CD14-positive monocyte (primary cell): ENCODE data around the gene RASL10B. TPM values are rescaled to one million over a fixed set of nuclear protein-coding genes. Genes with fewer than 3 reads are reported as not detected.
A peak's percentile ranks its signal among the peaks of the same experiment; 100 is the strongest.

Experiments used
- DNase-seq, 3 donors: peaks; one replicate each; pipeline ENCODE4 v3.0.0-alpha.2; 2011 to 2022
- H2AFZ ChIP-seq: 2 replicates; pipeline ENCODE4 v1.6.0; 2012; ENCODE audit warnings: mild to moderate bottlenecking, low read depth, low read length, inconsistent platforms; ENCODE audit not compliant: insufficient read depth, poor library complexity, severe bottlenecking
- H3K27ac ChIP-seq, 2 donors: 1 replicate in 1 of 2; 2 replicates in 1 of 2; pipeline ENCODE4 v1.5.1; 2012 to 2013; ENCODE audit warnings: low read length in 2 of 2, control low read depth in 1 of 2, inconsistent platforms in 1 of 2, low read depth in 1 of 2, mild to moderate bottlenecking in 1 of 2
- H3K27me3 ChIP-seq, 2 donors: one replicate each; pipeline versions ENCODE4 v1.6.0 to v1.6.1; 2011 to 2013; ENCODE audit warnings: low read length in 2 of 2; ENCODE audit not compliant: control insufficient read depth in 2 of 2, insufficient read depth in 2 of 2
- H3K36me3 ChIP-seq, 2 donors: replicated peaks in 1 of 2; 1 replicate in 1 of 2; 2 replicates in 1 of 2; pipeline versions ENCODE4 v1.5.1 to v1.6.1; 2012 to 2013; ENCODE audit warnings: low read length in 2 of 2, control low read depth in 1 of 2, inconsistent platforms in 1 of 2, mild to moderate bottlenecking in 1 of 2; ENCODE audit not compliant: insufficient read depth in 2 of 2, control insufficient read depth in 1 of 2
- H3K4me1 ChIP-seq, 2 donors: 1 replicate in 1 of 2; 2 replicates in 1 of 2; pipeline versions ENCODE4 v1.5.1 to v1.6.1; 2012 to 2013; ENCODE audit warnings: low read length in 2 of 2, control low read depth in 1 of 2, inconsistent platforms in 1 of 2, mild to moderate bottlenecking in 1 of 2, moderate library complexity in 1 of 2; ENCODE audit not compliant: insufficient read depth in 2 of 2, control insufficient read depth in 1 of 2
- H3K4me2 ChIP-seq: replicated peaks from 2 replicates; pipeline ENCODE3; 2012; ENCODE audit warnings: low read length, moderate library complexity, mild to moderate bottlenecking; ENCODE audit not compliant: poor library complexity, severe bottlenecking; ENCODE audit errors: extremely low read depth
- H3K4me3 ChIP-seq, 3 experiments: fragments of 200-600 bp in 1 of 3; sonication (generic) in 1 of 3; replicated peaks in 1 of 3; 1 replicate in 2 of 3; 2 replicates in 1 of 3; pipeline ENCODE4 v1.5.1; 2011 to 2013; ENCODE audit warnings: low read length in 3 of 3, mild to moderate bottlenecking in 3 of 3, control low read depth in 2 of 3, low read depth in 2 of 3, inconsistent platforms in 1 of 3, moderate library complexity in 1 of 3
- H3K79me2 ChIP-seq: 2 replicates; pipeline ENCODE4 v1.6.0; 2012; ENCODE audit warnings: mild to moderate bottlenecking, control low read depth, inconsistent platforms, low read length, moderate library complexity; ENCODE audit not compliant: insufficient read depth
- H3K9ac ChIP-seq: 2 replicates; pipeline ENCODE4 v1.6.0; 2017; ENCODE audit warnings: low read length, mild to moderate bottlenecking; ENCODE audit not compliant: insufficient read depth, poor library complexity, severe bottlenecking
- H3K9me3 ChIP-seq, 2 donors: replicated peaks in 1 of 2; 1 replicate in 1 of 2; 2 replicates in 1 of 2; pipeline versions ENCODE4 v1.5.1 to v1.6.1; 2012 to 2013; ENCODE audit warnings: low read length in 2 of 2, control low read depth in 1 of 2; ENCODE audit not compliant: control insufficient read depth in 1 of 2, insufficient read depth in 1 of 2
- H4K20me1 ChIP-seq: 2 replicates; pipeline ENCODE4 v1.6.0; 2012; ENCODE audit warnings: mild to moderate bottlenecking, low read length, control low read depth, moderate library complexity; ENCODE audit not compliant: insufficient read depth
- H3K27ac Mint-ChIP-seq, 7 donors: one replicate each; pipeline ENCODE4 v1.8.0; 2020; ENCODE audit warnings: mild to moderate bottlenecking in 7 of 7, mixed read lengths in 7 of 7, moderate library complexity in 6 of 7, inconsistent platforms in 2 of 7
- H3K27me3 Mint-ChIP-seq, 3 donors: one replicate each; pipeline ENCODE4 v1.8.0; 2021 to 2022; ENCODE audit warnings: low read depth in 3 of 3, mild to moderate bottlenecking in 3 of 3, mixed read lengths in 3 of 3, moderate library complexity in 3 of 3, inconsistent platforms in 1 of 3
- H3K36me3 Mint-ChIP-seq, 2 donors: one replicate each; pipeline ENCODE4 v1.8.0; 2020; ENCODE audit warnings: mixed read lengths in 2 of 2, inconsistent platforms in 1 of 2, mild to moderate bottlenecking in 1 of 2
- H3K4me1 Mint-ChIP-seq: one replicate; pipeline ENCODE4 v1.8.0; 2020; ENCODE audit warnings: mild to moderate bottlenecking, mixed read lengths
- H3K4me3 Mint-ChIP-seq, 2 donors: one replicate each; pipeline ENCODE4 v1.8.0; 2020; ENCODE audit warnings: mild to moderate bottlenecking in 2 of 2, mixed read lengths in 2 of 2, moderate library complexity in 1 of 2
- H3K9me3 Mint-ChIP-seq, 7 donors: one replicate each; pipeline ENCODE4 v1.8.0; 2020 to 2022; ENCODE audit warnings: mixed read lengths in 7 of 7, mild to moderate bottlenecking in 6 of 7, moderate library complexity in 6 of 7, inconsistent platforms in 2 of 7
- CTCF ChIP-seq: fragments of 200-600 bp; IDR thresholded peaks from one replicate; pipeline ENCODE4 v1.8.0; 2022; ENCODE audit warnings: antibody characterized with exemption, mild to moderate bottlenecking
- WGBS: methylation state at CpG from one replicate; pipeline ENCODE4 v1.1.5; 2013; ENCODE audit warnings: missing lambda C conversion rate; ENCODE audit not compliant: insufficient coverage; 5-methylcytosine and 5-hydroxymethylcytosine counted together
- intact Hi-C, 2 donors: fragments of 100-400 bp; cut with micrococcal nuclease; formaldehyde crosslinking; loops; one replicate each; pipeline versions ENCODE4 v1.15.0 to v1.15.1; 2023
- polyA plus RNA-seq, 3 donors: library from polyadenylated mRNA; depleted of rRNA in 1 of 3; unstranded in 2 of 3; stranded (reverse) in 1 of 3; fragments of 300-500 nt in 2 of 3; fragments of >200 nt in 1 of 3; fragmentation: Illumina TruSeq in 2 of 3; gene quantifications; 1 replicate in 2 of 3; 2 replicates in 1 of 3; pipeline ENCODE4 v1.2.3, GENCODE V29; 2012 to 2021

Gene RASL10B
- polyA plus RNA-seq, 3 donors, result not detected

GRCh38 chr17:35784895-35785294 is 53.5 kb downstream of the RASL10B start:
- TF ChIP-seq CTCF, result no peak
- H3K36me3 Mint-ChIP-seq, result no peaks in the 10 kb centered on the region
- no peaks in the 10 kb centered on the region for H3K4me1 Mint-ChIP-seq
- Histone ChIP-seq H3K9me3 (no peaks in the 10 kb centered on the region), H3K9ac (no peak overlapping the region), H3K4me1 (no peaks in the 10 kb centered on the region), H3K4me3 (no peak overlapping the region), H3K27me3 (peaks cover 2 to 8% of the 10 kb centered on the region in 2 donors), H3K27ac (no peak overlapping the region), H3K36me3 (no peaks in the 10 kb centered on the region), H3K4me2 (no peak overlapping the region), H3K79me2 (no peaks in the 10 kb centered on the region), H2AFZ (no peak overlapping the region), H4K20me1 (no peaks in the 10 kb centered on the region)
- peaks cover 10 to 32% (median 25%) of the 10 kb centered on the region in 3 donors for H3K27me3 Mint-ChIP-seq
- H3K9me3 Mint-ChIP-seq, result no peaks in the 10 kb centered on the region
- DNase-seq, result no peak
- H3K27ac Mint-ChIP-seq, result peak overlapping the region in 2 of 7 donors; percentile 22 to 52
- intact Hi-C loops, result no loop called here
- 100% methylated on average over 1 of the region's 2 CpGs for WGBS
- no peak overlapping the region for H3K4me3 Mint-ChIP-seq

- no peaks in the 10 kb centered on the region for H4K20me1 ChIP-seq
- Mint-ChIP-seq H3K36me3 (no peaks in the 10 kb centered on the region), H3K27me3 (peaks cover 15 to 26% (median 16%) of the 10 kb centered on the region in 3 donors), H3K4me3 (no peak overlapping the region), H3K4me1 (no peaks in the 10 kb centered on the region), H3K9me3 (no peaks in the 10 kb centered on the region), H3K27ac (no peak overlapping the region)
- no peaks in the 10 kb centered on the region for H3K79me2 ChIP-seq
- no peak overlapping the region for H3K4me3 ChIP-seq
- no peaks in the 10 kb centered on the region for H3K36me3 ChIP-seq
- TF ChIP-seq CTCF, result no peak
- H2AFZ ChIP-seq, result no peak overlapping the region
- no peak overlapping the region for H3K27ac ChIP-seq
- DNase-seq, result no peak
- H3K4me2 ChIP-seq, result no peak overlapping the region
- intact Hi-C loops, result no loop called here
- H3K9ac ChIP-seq, result no peak overlapping the region
- H3K4me1 ChIP-seq, result no peaks in the 10 kb centered on the region
- 54% methylated on average over 3 of the region's 3 CpGs for WGBS
- peaks cover 0 to 11% of the 10 kb centered on the region in 2 donors for H3K27me3 ChIP-seq
- H3K9me3 ChIP-seq, result no peaks in the 10 kb centered on the region
Measured at GRCh38 chr17:35786941-35787432, 55.5 kb downstream of the RASL10B start.
